ENCODE data around the gene SLC66A3. TPM values are rescaled to one million over a fixed set of nuclear protein-coding genes. Genes with fewer than 3 reads are reported as not detected.
A peak's percentile ranks its signal among the peaks of the same experiment; 100 is the strongest.

SLC66A3 gene
- total and polyA plus RNA-seq, 7 donors = 3.9 to 6.7 (median 5.0) TPM

GRCh38 chr2:11123001-11123809 is 32.1 kb upstream of the SLC66A3 start:
- no peak overlapping the region for H3K4me3 ChIP-seq
- TF ChIP-seq CTCF (IDR thresholded peaks at IDR 0.05) = no peak
- no peaks in the 10 kb centered on the region for H3K9me3 ChIP-seq
- no peaks in the 10 kb centered on the region for H3K4me1 ChIP-seq
- ATAC-seq (no peak), DNase-seq (no peak)
- no peak overlapping the region for H3K27ac ChIP-seq
- no peaks in the 10 kb centered on the region for H3K27me3 ChIP-seq (ENCODE audit: insufficient read depth in 3 of 3, low read length in 2 of 3)
- intact Hi-C loops (cut with DNase I) = no loop called here
- no peaks in the 10 kb centered on the region for H3K36me3 ChIP-seq (ENCODE audit: insufficient read depth in 1 of 2, low read depth in 1 of 2)
- 81 to 85% (median 82%) methylated on average over 11 to 12 of the region's 12 CpGs for WGBS, 3 donors

- intact Hi-C loops (cut with DNase I) = loop anchor here (1.0 to 2.0 kb wide), 2 partner anchors 289 to 291 kb away; no protein-coding TSS in a partner anchor
- Histone ChIP-seq H3K27ac (no peak overlapping the region), H3K9me3 (no peaks in the 10 kb centered on the region), H3K27me3 (ENCODE audit: insufficient read depth in 3 of 3, low read length in 2 of 3) (no peaks in the 10 kb centered on the region), H3K36me3 (ENCODE audit: insufficient read depth in 1 of 2, low read depth in 1 of 2) (no peaks in the 10 kb centered on the region), H3K4me3 (no peak overlapping the region), H3K4me1 (no peaks in the 10 kb centered on the region)
- 49 to 54% (median 53%) methylated on average over 39 to 41 of the region's 41 CpGs for WGBS, 3 donors
- peak; percentile 73 to 90 (median 83) for ATAC-seq
- DNase-seq = peak; percentile 49 to 75
- peak; percentile 70 for TF ChIP-seq CTCF (IDR thresholded peaks at IDR 0.05)
Observed at GRCh38 chr2:11123856-11124759, 31.2 kb upstream of the SLC66A3 start.

GRCh38 chr2:11124760-11125068 is 30.6 kb upstream of the SLC66A3 start:
- TF ChIP-seq CTCF (IDR thresholded peaks at IDR 0.05) = no peak
- no peaks in the 10 kb centered on the region for H3K9me3 ChIP-seq
- ATAC-seq (no peak), DNase-seq (no peak)
- peaks cover 1% of the 10 kb centered on the region for H3K4me1 ChIP-seq
- no peaks in the 10 kb centered on the region for H3K36me3 ChIP-seq (ENCODE audit: insufficient read depth in 1 of 2, low read depth in 1 of 2)
- no peak overlapping the region for H3K27ac ChIP-seq
- intact Hi-C loops (cut with DNase I) = loop anchor here (1.0 to 2.0 kb wide), 2 partner anchors 289 to 292 kb away; no protein-coding TSS in a partner anchor
- H3K27me3 ChIP-seq (ENCODE audit: insufficient read depth in 3 of 3, low read length in 2 of 3) = no peaks in the 10 kb centered on the region
- no peak overlapping the region for H3K4me3 ChIP-seq
- 57 to 63% (median 57%) methylated on average over 3 of the region's 3 CpGs for WGBS, 3 donors

GRCh38 chr2:11127761-11128160 is 27.5 kb upstream of the SLC66A3 start:
- no peak for TF ChIP-seq CTCF (IDR thresholded peaks at IDR 0.05)
- intact Hi-C loops (cut with DNase I) = no loop called here
- no peaks in the 10 kb centered on the region for H3K9me3 ChIP-seq
- H3K4me3 ChIP-seq = no peak overlapping the region
- H3K27me3 ChIP-seq (ENCODE audit: insufficient read depth in 3 of 3, low read length in 2 of 3) = peaks cover 0 to 4% (median 0%) of the 10 kb centered on the region in 3 donors
- peaks cover 11% of the 10 kb centered on the region for H3K4me1 ChIP-seq
- 68 to 79% (median 77%) methylated on average over 5 of the region's 5 CpGs for WGBS, 3 donors
- no peaks in the 10 kb centered on the region for H3K36me3 ChIP-seq (ENCODE audit: insufficient read depth in 1 of 2, low read depth in 1 of 2)
- DNase-seq (no peak), ATAC-seq (no peak)
- no peak overlapping the region for H3K27ac ChIP-seq
